ENCODE data around the gene LRRC30.

Gene LRRC30

GRCh38 chr18:7254163-7254562 is 23.3 kb downstream of the LRRC30 start:
- H3F3A ChIP-seq (ENCODE audit: insufficient read depth), result no peaks in the 10 kb centered on the region
- H3K4me2 ChIP-seq (ENCODE audit: low read depth, low read length, poor library complexity, severe bottlenecking), result no peak overlapping the region
- H3K9me3 ChIP-seq (ENCODE audit: insufficient read depth, low read length), result no peaks in the 10 kb centered on the region
- no peak overlapping the region for H3K4me3 ChIP-seq (ENCODE audit: insufficient read depth, low read length, poor library complexity, severe bottlenecking)
- no peaks in the 10 kb centered on the region for H3K27me3 ChIP-seq (ENCODE audit: low read length)
- H3K79me2 ChIP-seq (ENCODE audit: insufficient read depth, low read length), result no peaks in the 10 kb centered on the region
- H3K36me3 ChIP-seq (ENCODE audit: low read length), result no peaks in the 10 kb centered on the region
- H4K20me1 ChIP-seq (ENCODE audit: low read depth, low read length), result no peaks in the 10 kb centered on the region
- H3K9me2 ChIP-seq (replicated peaks; ENCODE audit: insufficient read depth, low read length), result no peaks in the 10 kb centered on the region
- H3K9ac ChIP-seq (ENCODE audit: low read length), result no peak overlapping the region
- H3K27ac ChIP-seq (ENCODE audit: low read depth, low read length), result no peak overlapping the region
- H2AFZ ChIP-seq (ENCODE audit: low read depth, low read length, severe bottlenecking), result no peak overlapping the region
- TF ChIP-seq EZH2phosphoT487 (conservative IDR thresholded peaks at IDR 0.05; ENCODE audit: low read length), result no peak
- TF ChIP-seq, protein P1, sequence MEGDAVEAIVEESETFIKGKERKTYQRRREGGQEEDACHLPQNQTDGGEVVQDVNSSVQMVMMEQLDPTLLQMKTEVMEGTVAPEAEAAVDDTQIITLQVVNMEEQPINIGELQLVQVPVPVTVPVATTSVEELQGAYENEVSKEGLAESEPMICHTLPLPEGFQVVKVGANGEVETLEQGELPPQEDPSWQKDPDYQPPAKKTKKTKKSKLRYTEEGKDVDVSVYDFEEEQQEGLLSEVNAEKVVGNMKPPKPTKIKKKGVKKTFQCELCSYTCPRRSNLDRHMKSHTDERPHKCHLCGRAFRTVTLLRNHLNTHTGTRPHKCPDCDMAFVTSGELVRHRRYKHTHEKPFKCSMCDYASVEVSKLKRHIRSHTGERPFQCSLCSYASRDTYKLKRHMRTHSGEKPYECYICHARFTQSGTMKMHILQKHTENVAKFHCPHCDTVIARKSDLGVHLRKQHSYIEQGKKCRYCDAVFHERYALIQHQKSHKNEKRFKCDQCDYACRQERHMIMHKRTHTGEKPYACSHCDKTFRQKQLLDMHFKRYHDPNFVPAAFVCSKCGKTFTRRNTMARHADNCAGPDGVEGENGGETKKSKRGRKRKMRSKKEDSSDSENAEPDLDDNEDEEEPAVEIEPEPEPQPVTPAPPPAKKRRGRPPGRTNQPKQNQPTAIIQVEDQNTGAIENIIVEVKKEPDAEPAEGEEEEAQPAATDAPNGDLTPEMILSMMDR (IDR thresholded peaks at IDR 0.05; ENCODE audit: insufficient read depth, low read length, poor library complexity, severe bottlenecking), result no peak

DNA sequence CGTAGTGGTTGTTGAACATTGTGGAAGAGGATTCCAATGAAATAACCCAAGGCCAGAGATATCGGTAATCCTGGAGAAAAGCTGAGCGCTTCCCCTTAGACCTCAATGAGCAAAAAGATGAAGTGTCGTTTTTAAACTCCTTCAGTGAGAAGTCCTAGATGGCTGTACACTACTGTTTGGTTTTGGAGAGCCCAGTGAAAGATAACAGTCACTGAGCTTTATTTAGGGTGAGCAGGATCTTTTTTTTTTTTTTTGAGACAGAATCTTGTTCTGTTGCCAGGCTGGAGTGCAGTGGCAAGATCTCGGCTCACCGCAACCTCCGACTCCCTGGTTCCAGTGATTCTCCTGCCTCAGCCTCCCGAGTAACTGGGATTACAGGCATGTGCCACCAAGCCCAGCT is 24.2 kb downstream of the LRRC30 start:
- Histone ChIP-seq H3K9me2 (replicated peaks; ENCODE audit: insufficient read depth, low read length) (no peaks in the 10 kb centered on the region), H3K4me2 (ENCODE audit: low read depth, low read length, poor library complexity, severe bottlenecking) (no peak overlapping the region), H3F3A (ENCODE audit: insufficient read depth) (no peaks in the 10 kb centered on the region), H3K4me3 (ENCODE audit: insufficient read depth, low read length, poor library complexity, severe bottlenecking) (no peak overlapping the region), H3K9me3 (ENCODE audit: insufficient read depth, low read length) (no peaks in the 10 kb centered on the region), H4K20me1 (ENCODE audit: low read depth, low read length) (no peaks in the 10 kb centered on the region), H3K79me2 (ENCODE audit: insufficient read depth, low read length) (no peaks in the 10 kb centered on the region), H3K27ac (ENCODE audit: low read depth, low read length) (no peak overlapping the region), H3K27me3 (ENCODE audit: low read length) (no peaks in the 10 kb centered on the region), H3K36me3 (ENCODE audit: low read length) (no peaks in the 10 kb centered on the region), H3K9ac (ENCODE audit: low read length) (no peak overlapping the region), H2AFZ (ENCODE audit: low read depth, low read length, severe bottlenecking) (no peak overlapping the region)
- TF ChIP-seq EZH2phosphoT487 (conservative IDR thresholded peaks at IDR 0.05; ENCODE audit: low read length), result no peak
- TF ChIP-seq, protein P1 (IDR thresholded peaks at IDR 0.05; ENCODE audit: insufficient read depth, low read length, poor library complexity, severe bottlenecking), result no peak

DNA sequence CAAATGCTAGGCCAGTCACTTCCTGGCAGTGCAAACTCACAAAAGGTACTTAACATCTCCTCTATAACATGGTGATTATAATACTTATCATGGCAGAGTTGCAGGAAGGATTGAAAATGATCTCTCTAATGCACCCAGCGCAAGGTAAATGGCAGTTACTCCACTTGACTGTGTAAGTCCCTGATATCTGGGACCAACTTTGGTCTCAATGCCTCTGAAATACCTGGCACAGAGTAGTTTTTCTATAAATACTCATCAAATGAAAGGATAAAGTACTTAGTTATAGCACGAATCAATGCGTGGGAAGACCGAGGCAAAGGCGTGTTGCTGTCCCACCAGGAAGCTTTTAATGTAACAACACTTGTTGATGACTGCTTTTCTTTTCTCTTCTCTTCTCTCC is 24.8 kb downstream of the LRRC30 start:
- H3K36me3 ChIP-seq (ENCODE audit: low read length), result no peaks in the 10 kb centered on the region
- H3K9ac ChIP-seq (ENCODE audit: low read length), result no peak overlapping the region
- no peaks in the 10 kb centered on the region for H3K79me2 ChIP-seq (ENCODE audit: insufficient read depth, low read length)
- H3K4me2 ChIP-seq (ENCODE audit: low read depth, low read length, poor library complexity, severe bottlenecking), result no peak overlapping the region
- H3K9me2 ChIP-seq (replicated peaks; ENCODE audit: insufficient read depth, low read length), result no peaks in the 10 kb centered on the region
- H3K27me3 ChIP-seq (ENCODE audit: low read length), result no peaks in the 10 kb centered on the region
- H3F3A ChIP-seq (ENCODE audit: insufficient read depth), result no peaks in the 10 kb centered on the region
- no peak overlapping the region for H2AFZ ChIP-seq (ENCODE audit: low read depth, low read length, severe bottlenecking)
- H4K20me1 ChIP-seq (ENCODE audit: low read depth, low read length), result no peaks in the 10 kb centered on the region
- no peak overlapping the region for H3K27ac ChIP-seq (ENCODE audit: low read depth, low read length)
- TF ChIP-seq EZH2phosphoT487 (conservative IDR thresholded peaks at IDR 0.05; ENCODE audit: low read length), result no peak
- TF ChIP-seq, protein P1 (IDR thresholded peaks at IDR 0.05; ENCODE audit: insufficient read depth, low read length, poor library complexity, severe bottlenecking), result no peak
- H3K4me3 ChIP-seq (ENCODE audit: insufficient read depth, low read length, poor library complexity, severe bottlenecking), result no peak overlapping the region
- H3K9me3 ChIP-seq (ENCODE audit: insufficient read depth, low read length), result no peaks in the 10 kb centered on the region

Measured in SU-DHL-6 (cell line).